Heart left ventricle (tissue), 13 donors: Measurements from ENCODE around the gene AKAP13.

Experiments
- POLR2A ChIP-seq, 2 donors: fragments of 450-650 bp; IDR thresholded peaks; one replicate each; pipeline ENCODE4 v1.6.1; 2017; ENCODE audit warnings: antibody characterized with exemption in 2 of 2, mild to moderate bottlenecking in 2 of 2, moderate library complexity in 2 of 2
- TF ChIP-seq, protein P1 (sequence below), 12 donors: fragments of 200-600 bp; sonication (generic) in 4 of 12; IDR thresholded peaks; one replicate each; pipeline versions ENCODE4 v1.5.0 to v1.8.0; 2018 to 2022; ENCODE audit warnings: antibody characterized with exemption in 12 of 12, mild to moderate bottlenecking in 5 of 12
- donor health status: ischemic (EF 13 %, LVEDD 7.1; RV severe dilation, severe dysfunction).
- donor health status: DM: no; HTN: yes; CAD: no.
- donor health status: DM: no; HTN: no; CAD: no.
- donor health status: ischemic (EF 25% LVEDD 6.9; RV normal size, moderate dysfunction).
- donor health status: ischemic (EF 25% LVEDD 5.7; RV mildly dilated, moderate dysfunction).
- donor health status: ischemic (EF 35%, LVEDD 5.7; RV mildly dilated, moderate dysfunction).
- donor health status: nonischemic (EF 11% LVEDD 7.7; RV severe dilation, severe dysfunction).
- donor health status: DM: yes; HTN: yes; CAD: no.
- donor health status: PGD.
- donor health status: ischemic (EF 29% LVEDD 5.4; RV normal size, mild dysfunction).
- donor health status: nonischemic (EF 23%, LVEDD 6.1; RV moderate dilation, normal function).

DNA sequence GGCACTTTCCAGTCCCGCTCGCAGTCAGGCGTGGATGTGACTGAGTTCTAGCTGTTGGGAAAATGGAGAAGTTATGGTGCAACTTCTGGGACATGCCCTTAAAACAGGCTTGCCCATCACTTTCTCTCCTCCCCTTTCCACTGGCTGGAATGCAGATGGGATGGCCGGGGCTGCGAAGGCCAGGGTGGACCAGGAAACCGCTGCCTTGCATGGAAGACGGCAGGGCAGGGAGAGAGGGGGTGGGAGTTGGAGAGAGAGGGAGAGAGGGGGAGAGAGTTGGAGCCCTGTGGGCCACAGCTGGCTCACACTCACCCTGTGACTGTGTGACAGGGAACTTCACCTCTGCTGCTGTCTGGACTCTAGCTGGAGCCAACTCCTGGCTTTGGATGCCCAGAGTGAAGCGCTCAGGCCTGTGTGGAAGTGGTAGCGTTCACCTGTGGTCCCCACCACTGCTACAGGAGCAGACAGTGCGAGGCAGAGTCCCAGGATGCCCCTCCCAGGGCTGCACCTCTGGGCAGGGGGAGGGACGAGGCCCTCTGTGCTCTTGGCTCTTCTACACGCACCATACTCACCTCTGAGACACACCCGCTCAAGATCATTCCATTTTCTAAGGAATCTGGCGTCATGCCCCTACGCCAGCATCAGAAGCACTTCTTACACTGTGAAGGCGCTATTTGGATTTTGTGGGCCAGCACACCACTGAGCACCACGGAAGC, 377.7 kb downstream of the AKAP13 start:
- TF ChIP-seq, protein P1, sequence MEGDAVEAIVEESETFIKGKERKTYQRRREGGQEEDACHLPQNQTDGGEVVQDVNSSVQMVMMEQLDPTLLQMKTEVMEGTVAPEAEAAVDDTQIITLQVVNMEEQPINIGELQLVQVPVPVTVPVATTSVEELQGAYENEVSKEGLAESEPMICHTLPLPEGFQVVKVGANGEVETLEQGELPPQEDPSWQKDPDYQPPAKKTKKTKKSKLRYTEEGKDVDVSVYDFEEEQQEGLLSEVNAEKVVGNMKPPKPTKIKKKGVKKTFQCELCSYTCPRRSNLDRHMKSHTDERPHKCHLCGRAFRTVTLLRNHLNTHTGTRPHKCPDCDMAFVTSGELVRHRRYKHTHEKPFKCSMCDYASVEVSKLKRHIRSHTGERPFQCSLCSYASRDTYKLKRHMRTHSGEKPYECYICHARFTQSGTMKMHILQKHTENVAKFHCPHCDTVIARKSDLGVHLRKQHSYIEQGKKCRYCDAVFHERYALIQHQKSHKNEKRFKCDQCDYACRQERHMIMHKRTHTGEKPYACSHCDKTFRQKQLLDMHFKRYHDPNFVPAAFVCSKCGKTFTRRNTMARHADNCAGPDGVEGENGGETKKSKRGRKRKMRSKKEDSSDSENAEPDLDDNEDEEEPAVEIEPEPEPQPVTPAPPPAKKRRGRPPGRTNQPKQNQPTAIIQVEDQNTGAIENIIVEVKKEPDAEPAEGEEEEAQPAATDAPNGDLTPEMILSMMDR (IDR thresholded peaks at IDR 0.05): no peak
- no peak for TF ChIP-seq POLR2A (IDR thresholded peaks at IDR 0.05)
